Type B pancreatic cell (in vitro differentiated cells): Measurements from ENCODE around the gene ZNRF4. TPM values are rescaled to one million over a fixed set of nuclear protein-coding genes. Genes with fewer than 3 reads are reported as not detected.

Source experiments
- DNase-seq: peaks from one replicate; pipeline ENCODE4 v3.0.0; 2021; ENCODE audit warnings: mixed read lengths; ENCODE audit not compliant: unreplicated experiment; ENCODE audit errors: extremely low spot score
- H3K27ac Mint-ChIP-seq: 2 replicates; pipeline ENCODE4 v1.8.0; 2021; ENCODE audit warnings: mild to moderate bottlenecking, mixed read lengths
- H3K27me3 Mint-ChIP-seq: 2 replicates; pipeline ENCODE4 v1.8.0; 2021; ENCODE audit warnings: mixed read lengths
- H3K36me3 Mint-ChIP-seq: 2 replicates; pipeline ENCODE4 v1.8.0; 2021; ENCODE audit warnings: mixed read lengths
- H3K4me1 Mint-ChIP-seq: one replicate; pipeline ENCODE4 v1.8.0; 2021; ENCODE audit warnings: mixed read lengths; ENCODE audit not compliant: unreplicated experiment
- H3K4me3 Mint-ChIP-seq: 2 replicates; pipeline ENCODE4 v1.8.0; 2021; ENCODE audit warnings: mild to moderate bottlenecking, mixed read lengths
- H3K9me3 Mint-ChIP-seq: 2 replicates; pipeline ENCODE4 v1.8.0; 2021; ENCODE audit warnings: mixed read lengths
- CTCF ChIP-seq: fragments of 200-600 bp; sonication (generic); conservative IDR thresholded peaks from 2 replicates; pipeline ENCODE4 v1.5.0; 2021; ENCODE audit warnings: antibody characterized with exemption, mild to moderate bottlenecking
- total RNA-seq: library from RNA; stranded (reverse); gene quantifications from 2 replicates; pipeline ENCODE4 v1.2.1, GENCODE V29; 2021; ENCODE audit warnings: low replicate concordance

Gene ZNRF4
- total RNA-seq, 1 donor from 2014 or later, result not detected

- no peaks in the 10 kb centered on the region for H3K36me3 Mint-ChIP-seq
- DNase-seq, result no peak
- H3K4me1 Mint-ChIP-seq, result no peaks in the 10 kb centered on the region
- H3K4me3 Mint-ChIP-seq, result no peak overlapping the region
- no peak for TF ChIP-seq CTCF
- no peaks in the 10 kb centered on the region for H3K9me3 Mint-ChIP-seq
- H3K27ac Mint-ChIP-seq, result no peak overlapping the region
- peaks cover 20% of the 10 kb centered on the region for H3K27me3 Mint-ChIP-seq
Measured at GRCh38 chr19:5444431-5444830, 10.8 kb upstream of the ZNRF4 start.

GRCh38 chr19:5445071-5445470 lies 10.1 kb upstream of the ZNRF4 start:
- no peaks in the 10 kb centered on the region for H3K36me3 Mint-ChIP-seq
- TF ChIP-seq CTCF, result no peak
- no peaks in the 10 kb centered on the region for H3K4me1 Mint-ChIP-seq
- H3K9me3 Mint-ChIP-seq, result no peaks in the 10 kb centered on the region
- H3K27me3 Mint-ChIP-seq, result peaks cover 22% of the 10 kb centered on the region
- no peak overlapping the region for H3K4me3 Mint-ChIP-seq
- no peak for DNase-seq
- H3K27ac Mint-ChIP-seq, result no peak overlapping the region

- no peak for TF ChIP-seq CTCF
- Mint-ChIP-seq H3K4me3 (no peak overlapping the region), H3K9me3 (no peaks in the 10 kb centered on the region), H3K27ac (no peak overlapping the region), H3K36me3 (no peaks in the 10 kb centered on the region), H3K27me3 (peaks cover 21% of the 10 kb centered on the region), H3K4me1 (no peaks in the 10 kb centered on the region)
- no peak for DNase-seq
Measured at GRCh38 chr19:5445561-5446055, 9.6 kb upstream of the ZNRF4 start.

- no peaks in the 10 kb centered on the region for H3K9me3 Mint-ChIP-seq
- H3K36me3 Mint-ChIP-seq, result no peaks in the 10 kb centered on the region
- H3K27me3 Mint-ChIP-seq, result peaks cover 19% of the 10 kb centered on the region
- no peak for DNase-seq
- H3K4me3 Mint-ChIP-seq, result no peak overlapping the region
- no peaks in the 10 kb centered on the region for H3K4me1 Mint-ChIP-seq
- no peak for TF ChIP-seq CTCF
- no peak overlapping the region for H3K27ac Mint-ChIP-seq
Measured at GRCh38 chr19:5447700-5448311, 7.4 kb upstream of the ZNRF4 start.

GRCh38 chr19:5448374-5448773 lies 6.8 kb upstream of the ZNRF4 start:
- Mint-ChIP-seq H3K36me3 (no peaks in the 10 kb centered on the region), H3K27me3 (peaks cover 19% of the 10 kb centered on the region), H3K4me1 (no peaks in the 10 kb centered on the region), H3K9me3 (no peaks in the 10 kb centered on the region), H3K4me3 (no peak overlapping the region), H3K27ac (no peak overlapping the region)
- no peak for DNase-seq
- TF ChIP-seq CTCF, result no peak
